Measurements from ENCODE around the gene PPP2R5C. TPM values are rescaled to one million over a fixed set of nuclear protein-coding genes. Genes with fewer than 3 reads are reported as not detected.

PPP2R5C gene
- total RNA-seq, 1 experiment from 2014 or later: 96.1 TPM

- no peak for TF ChIP-seq EZH2 (IDR thresholded peaks at IDR 0.05; ENCODE audit: low read length, unreplicated experiment)
- TF ChIP-seq EZH2phosphoT487 (IDR thresholded peaks at IDR 0.05; ENCODE audit: borderline replicate concordance, low read length): no peak
- TF ChIP-seq CTCF (conservative IDR thresholded peaks at IDR 0.05; ENCODE audit: low read depth, low read length): no peak
- ATAC-seq (no peak), DNase-seq (peak; percentile 37)
- Histone ChIP-seq H3K9ac (ENCODE audit: low read length) (peak overlapping the region; percentile 79), H3K4me2 (ENCODE audit: low read length) (peak overlapping the region; percentile 80), H2AFZ (ENCODE audit: low read length) (no peak overlapping the region), H3K9me3 (ENCODE audit: low read length) (no peaks in the 10 kb centered on the region), H3K4me3 (ENCODE audit: low read length) (peak overlapping the region; percentile 48; the same call in 1 of the 2 replicates), H4K20me1 (ENCODE audit: low read length) (peaks cover 3% of the 10 kb centered on the region; the same call in 1 of the 2 replicates), H3K4me1 (ENCODE audit: insufficient read depth, low read length) (peaks cover 72% of the 10 kb centered on the region), H3K27ac (ENCODE audit: low read length) (peak overlapping the region; percentile 99), H3K36me3 (ENCODE audit: low read depth, low read length) (peaks cover 44% of the 10 kb centered on the region), H3K9me2 (replicated peaks; ENCODE audit: low read length) (no peaks in the 10 kb centered on the region), H3K27me3 (ENCODE audit: low read length) (no peaks in the 10 kb centered on the region), H3F3A (ENCODE audit: low read length, unreplicated experiment) (peaks cover 8% of the 10 kb centered on the region), H3K79me2 (ENCODE audit: low read length) (peaks cover 95% of the 10 kb centered on the region)
- CTCF ChIA-PET: no interaction called here
- POLR2A ChIA-PET (ENCODE audit: unreplicated experiment): no interaction called here
- no TSS peak for BruUV-seq (replicated peaks)
- intact Hi-C loops (cut with micrococcal nuclease): loop anchor here (5.0 kb wide), 1 partner anchor 344 kb away; the partner anchor contains the start of gene ZNF839
Observed at GRCh38 chr14:101973356-101973755, 211.8 kb downstream of the PPP2R5C start.

- no peaks in the 10 kb centered on the region for H3K9me2 ChIP-seq (replicated peaks; ENCODE audit: low read length)
- H3K79me2 ChIP-seq (ENCODE audit: low read length): peaks cover 94% of the 10 kb centered on the region
- H3K4me2 ChIP-seq (ENCODE audit: low read length): no peak overlapping the region
- 0 out of 2 replicates have a peak overlapping the region, but pooled peaks have one; percentile 1 for H3K27ac ChIP-seq (ENCODE audit: low read length)
- intact Hi-C loops (cut with micrococcal nuclease): no loop called here
- no TSS peak for BruUV-seq (replicated peaks)
- DNase-seq: no peak
- TF ChIP-seq EZH2 (IDR thresholded peaks at IDR 0.05; ENCODE audit: low read length, unreplicated experiment) (no peak), EZH2phosphoT487 (IDR thresholded peaks at IDR 0.05; ENCODE audit: borderline replicate concordance, low read length) (no peak), CTCF (conservative IDR thresholded peaks at IDR 0.05; ENCODE audit: low read depth, low read length) (no peak)
- H3K4me1 ChIP-seq (ENCODE audit: insufficient read depth, low read length): peaks cover 76% of the 10 kb centered on the region
- H3K9ac ChIP-seq (ENCODE audit: low read length): no peak overlapping the region
- peaks cover 43% of the 10 kb centered on the region for H3K36me3 ChIP-seq (ENCODE audit: low read depth, low read length)
- POLR2A ChIA-PET (ENCODE audit: unreplicated experiment): no interaction called here
- H3F3A ChIP-seq (ENCODE audit: low read length, unreplicated experiment): peaks cover 27% of the 10 kb centered on the region
- ATAC-seq: no peak
- H2AFZ ChIP-seq (ENCODE audit: low read length): no peak overlapping the region
- no peaks in the 10 kb centered on the region for H3K27me3 ChIP-seq (ENCODE audit: low read length)
- no peak overlapping the region for H3K4me3 ChIP-seq (ENCODE audit: low read length)
- H3K9me3 ChIP-seq (ENCODE audit: low read length): no peaks in the 10 kb centered on the region
- CTCF ChIA-PET: no interaction called here
- no peaks in the 10 kb centered on the region for H4K20me1 ChIP-seq (ENCODE audit: low read length)
Observed at GRCh38 chr14:101975231-101975630, 213.7 kb downstream of the PPP2R5C start.

Other genes with a start within 250 kb of the PPP2R5C start
- 4.9 and 5.8 TPM in 2 replicates for gene DIO3, start 200.2 kb upstream of the PPP2R5C start, total RNA-seq (2014; rRNA removed)
- gene DYNC1H1, start 202.9 kb downstream of the PPP2R5C start, total RNA-seq (2014; rRNA removed): 606 and 701 TPM in 2 replicates